ENCODE results near the gene GNG5. TPM values are rescaled to one million over a fixed set of nuclear protein-coding genes. Genes with fewer than 3 reads are reported as not detected.

The GNG5 gene
- total RNA-seq, 2 donors from 2014 or later: 148 to 160 TPM

- H3K9ac ChIP-seq (ENCODE audit: low read depth in 2 of 2, low read length in 2 of 2): peak within 1 kb of the TSS; percentile 65 to 69
- TF ChIP-seq CTCF (IDR thresholded peaks at IDR 0.05): no peak
- H3K9me3 ChIP-seq: no peaks in the 10 kb centered on the region
- H3K4me3 ChIP-seq: peak within 1 kb of the TSS; percentile 64
- no peaks in the 10 kb centered on the region for H3K27me3 ChIP-seq
- DNase-seq: peak; percentile 76
- H3K36me3 ChIP-seq: no peaks in the 10 kb centered on the region
- peaks cover 4% of the 10 kb centered on the region for H3K4me1 ChIP-seq
- peak within 1 kb of the TSS; percentile 83 for H3K27ac ChIP-seq
- intact Hi-C loops (cut with DNase I): no loop called here
Measured at GRCh38 chr1:84478876-84479868, 27.2 kb downstream of the GNG5 start, which contains the start of gene RPF1. Gene RPF1, plus strand, starts transcription at chr1:84479266. Its CDS starts 16 bp downstream, at chr1:84479282.

GRCh38 chr1:84476225-84476624 lies 30.2 kb downstream of the GNG5 start:
- intact Hi-C loops (cut with DNase I): no loop called here
- H3K9me3 ChIP-seq: no peaks in the 10 kb centered on the region

GRCh38 chr1:84467298-84467697 lies 39.1 kb downstream of the GNG5 start:
- Histone ChIP-seq H3K36me3 (no peaks in the 10 kb centered on the region), H3K4me3 (no peak overlapping the region), H3K9ac (ENCODE audit: low read depth in 2 of 2, low read length in 2 of 2) (no peak overlapping the region), H3K9me3 (no peaks in the 10 kb centered on the region), H3K27ac (no peak overlapping the region), H3K4me1 (no peaks in the 10 kb centered on the region), H3K27me3 (no peaks in the 10 kb centered on the region)
- DNase-seq: no peak
- no peak for TF ChIP-seq CTCF (IDR thresholded peaks at IDR 0.05)
- intact Hi-C loops (cut with DNase I): no loop called here

More at GRCh38 chr1:84476225-84476624, 30.2 kb downstream of the GNG5 start:
- TF ChIP-seq CTCF (IDR thresholded peaks at IDR 0.05): no peak
- H3K27ac ChIP-seq: no peak overlapping the region
- no peak overlapping the region for H3K4me3 ChIP-seq
- H3K27me3 ChIP-seq: no peaks in the 10 kb centered on the region
- H3K9ac ChIP-seq (ENCODE audit: low read depth in 2 of 2, low read length in 2 of 2): no peak overlapping the region
- no peaks in the 10 kb centered on the region for H3K36me3 ChIP-seq
- no peak for DNase-seq
- H3K4me1 ChIP-seq: peaks cover 4% of the 10 kb centered on the region

- Histone ChIP-seq H3K27ac (no peak overlapping the region), H3K27me3 (no peaks in the 10 kb centered on the region), H3K9me3 (no peaks in the 10 kb centered on the region), H3K4me1 (no peaks in the 10 kb centered on the region), H3K36me3 (no peaks in the 10 kb centered on the region), H3K9ac (ENCODE audit: low read depth in 2 of 2, low read length in 2 of 2) (no peak overlapping the region), H3K4me3 (no peak overlapping the region)
- no peak for TF ChIP-seq CTCF (IDR thresholded peaks at IDR 0.05)
- DNase-seq: no peak
- intact Hi-C loops (cut with DNase I): no loop called here
Measured at GRCh38 chr1:84462118-84462517, 44.3 kb downstream of the GNG5 start.

- Histone ChIP-seq H3K36me3 (no peaks in the 10 kb centered on the region), H3K4me3 (no peak overlapping the region), H3K4me1 (no peaks in the 10 kb centered on the region), H3K27me3 (no peaks in the 10 kb centered on the region), H3K27ac (no peak overlapping the region), H3K9ac (ENCODE audit: low read depth in 2 of 2, low read length in 2 of 2) (no peak overlapping the region), H3K9me3 (no peaks in the 10 kb centered on the region)
- intact Hi-C loops (cut with DNase I): no loop called here
- DNase-seq: no peak
- TF ChIP-seq CTCF (IDR thresholded peaks at IDR 0.05): no peak
Measured at GRCh38 chr1:84452436-84452835, 53.9 kb downstream of the GNG5 start.

Measured in colonic mucosa (tissue), 4 donors.